ENCODE results near the gene PIAS2.

DNA sequence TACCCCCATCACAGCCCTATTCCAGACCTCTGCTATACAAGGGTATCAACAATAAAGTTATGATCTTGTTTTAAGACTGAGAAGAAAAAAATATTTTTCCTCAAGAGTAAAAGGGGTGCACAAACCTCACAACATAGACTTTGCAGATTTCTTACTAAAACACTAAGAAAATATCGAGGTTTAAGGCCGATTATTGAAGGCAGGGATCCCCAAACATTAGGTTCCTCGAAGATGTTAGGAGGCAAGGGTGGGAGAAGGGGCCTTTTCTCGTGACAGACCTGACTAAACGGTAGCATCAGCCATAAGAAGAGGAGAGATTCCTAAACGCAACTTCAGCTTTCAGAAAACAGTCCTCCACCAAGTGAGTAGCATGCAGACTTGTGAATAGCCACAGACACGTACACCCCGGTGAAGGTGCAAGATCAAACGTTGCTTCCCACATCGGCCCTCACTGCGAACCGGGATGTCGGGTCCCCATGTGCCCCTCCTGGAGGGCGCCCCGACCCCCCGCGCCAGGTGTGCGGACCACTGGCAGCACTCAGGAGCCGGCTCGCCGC is 678 bp downstream of the PIAS2 start:
- no peak for TF ChIP-seq FOXA1 (IDR thresholded peaks at IDR 0.05)
- TF ChIP-seq FOXK2 (IDR thresholded peaks at IDR 0.05) = no peak
- TF ChIP-seq ARNT (IDR thresholded peaks at IDR 0.05) = no peak
- TF ChIP-seq SUZ12 (IDR thresholded peaks at IDR 0.05) = no peak
- TF ChIP-seq SP1 (IDR thresholded peaks at IDR 0.05) = no peak
- TF ChIP-seq ELF4 (IDR thresholded peaks at IDR 0.05) = no peak
- TF ChIP-seq NFRKB (IDR thresholded peaks at IDR 0.05) = no peak
- TF ChIP-seq TARDBP (IDR thresholded peaks at IDR 0.05) = no peak
